ENCODE measurements around the gene MAGI1.

Gene MAGI1

GRCh38 chr3:65639444-65639843 is 399.3 kb downstream of the MAGI1 start:
- no peak for TF ChIP-seq CTCF (IDR thresholded peaks at IDR 0.05; ENCODE audit: insufficient read depth, low read depth, low read length, missing control alignments)
- DNase-seq (ENCODE audit: low read depth): no peak
- H3K4me3 ChIP-seq (ENCODE audit: low read length): no peak overlapping the region

GRCh38 chr3:65638301-65638700 is 400.4 kb downstream of the MAGI1 start:
- H3K4me3 ChIP-seq (ENCODE audit: low read length): no peak overlapping the region
- no peak for TF ChIP-seq CTCF (IDR thresholded peaks at IDR 0.05; ENCODE audit: insufficient read depth, low read depth, low read length, missing control alignments)
- DNase-seq (ENCODE audit: low read depth): no peak

- DNase-seq (ENCODE audit: low read depth): no peak
- H3K4me3 ChIP-seq (ENCODE audit: low read length): no peak overlapping the region
- TF ChIP-seq CTCF (IDR thresholded peaks at IDR 0.05; ENCODE audit: insufficient read depth, low read depth, low read length, missing control alignments): no peak
Observed at GRCh38 chr3:65636326-65636725, 402.4 kb downstream of the MAGI1 start.

- no peak for DNase-seq (ENCODE audit: low read depth)
- TF ChIP-seq CTCF (IDR thresholded peaks at IDR 0.05; ENCODE audit: insufficient read depth, low read depth, low read length, missing control alignments): no peak
- H3K4me3 ChIP-seq (ENCODE audit: low read length): no peak overlapping the region
Observed at GRCh38 chr3:65635657-65636056, 403.1 kb downstream of the MAGI1 start.

- no peak overlapping the region for H3K4me3 ChIP-seq (ENCODE audit: low read length)
- TF ChIP-seq CTCF (IDR thresholded peaks at IDR 0.05; ENCODE audit: insufficient read depth, low read depth, low read length, missing control alignments): no peak
- no peak for DNase-seq (ENCODE audit: low read depth)
Observed at GRCh38 chr3:65633018-65633638, 405.6 kb downstream of the MAGI1 start.

GRCh38 chr3:65632414-65632813 is 406.3 kb downstream of the MAGI1 start:
- no peak overlapping the region for H3K4me3 ChIP-seq (ENCODE audit: low read length)
- TF ChIP-seq CTCF (IDR thresholded peaks at IDR 0.05; ENCODE audit: insufficient read depth, low read depth, low read length, missing control alignments): no peak
- no peak for DNase-seq (ENCODE audit: low read depth)

GRCh38 chr3:65628978-65629377 is 409.7 kb downstream of the MAGI1 start:
- no peak for DNase-seq (ENCODE audit: low read depth)
- no peak for TF ChIP-seq CTCF (IDR thresholded peaks at IDR 0.05; ENCODE audit: insufficient read depth, low read depth, low read length, missing control alignments)

More at GRCh38 chr3:65628978-65629377, 409.7 kb downstream of the MAGI1 start:
- no peak overlapping the region for H3K4me3 ChIP-seq (ENCODE audit: low read length)

All from epithelial cell of esophagus (primary cell).